GM23338 (cell line): ENCODE results near the gene PNPLA1. TPM values are rescaled to one million over a fixed set of nuclear protein-coding genes. Genes with fewer than 3 reads are reported as not detected.

ENCODE experiments used
- ATAC-seq: fragments of 200-7000 bp; cut with Tn5 transposase; 3 replicates; pipeline ENCODE4 v1.9.1; 2020
- DNase-seq: peaks from one replicate; pipeline ENCODE4 v3.0.0-alpha.2; 2015; ENCODE audit warnings: low spot score
- H2AFZ ChIP-seq: fragments of 200-600 bp; sonication (generic); 2 replicates; pipeline ENCODE4 v1.8.0; 2016; ENCODE audit warnings: antibody characterized with exemption, mild to moderate bottlenecking, moderate library complexity
- H3F3A ChIP-seq: fragments of 200-600 bp; sonication (generic); replicated peaks from 2 replicates; pipeline ENCODE4 v1.8.0; 2017; ENCODE audit warnings: antibody characterized with exemption, mixed run types, low read depth
- H3K27ac ChIP-seq: fragments of 200-600 bp; sonication (generic); 2 replicates; pipeline ENCODE4 v1.6.1; 2016; ENCODE audit warnings: low read depth
- H3K27me3 ChIP-seq: fragments of 200-600 bp; sonication (generic); 2 replicates; pipeline ENCODE4 v1.8.0; 2016; ENCODE audit warnings: mild to moderate bottlenecking, mixed run types, moderate library complexity; ENCODE audit not compliant: insufficient read depth
- H3K36me3 ChIP-seq: fragments of 200-600 bp; sonication (generic); 2 replicates; pipeline ENCODE4 v1.8.0; 2016; ENCODE audit warnings: mild to moderate bottlenecking; ENCODE audit not compliant: insufficient read depth
- H3K4me1 ChIP-seq: fragments of 200-600 bp; sonication (generic); 2 replicates; pipeline ENCODE4 v1.8.0; 2016; ENCODE audit warnings: mild to moderate bottlenecking, moderate library complexity; ENCODE audit not compliant: insufficient read depth
- H3K4me2 ChIP-seq: fragments of 200-600 bp; sonication (generic); 2 replicates; pipeline ENCODE4 v1.7.1; 2017; ENCODE audit warnings: mixed run types
- H3K4me3 ChIP-seq: fragments of 200-600 bp; sonication (generic); 2 replicates; pipeline ENCODE4 v1.6.1; 2016; ENCODE audit warnings: mixed run types
- H3K79me2 ChIP-seq: fragments of 200-600 bp; sonication (generic); replicated peaks from 2 replicates; pipeline ENCODE4 v1.8.0; 2017; ENCODE audit warnings: mild to moderate bottlenecking; ENCODE audit not compliant: insufficient read depth
- H3K9me2 ChIP-seq: fragments of 200-600 bp; sonication (generic); 2 replicates; pipeline ENCODE4 v1.8.0; 2017; ENCODE audit not compliant: insufficient read depth
- H4K20me1 ChIP-seq: fragments of 200-600 bp; sonication (generic); replicated peaks from 2 replicates; pipeline ENCODE4 v1.8.0; 2017; ENCODE audit warnings: mild to moderate bottlenecking; ENCODE audit not compliant: insufficient read depth
- H3K27ac Mint-ChIP-seq: 2 replicates; pipeline ENCODE4 v1.8.0; 2020; ENCODE audit warnings: inconsistent platforms, mild to moderate bottlenecking, moderate library complexity, mixed read lengths
- H3K27me3 Mint-ChIP-seq: 3 replicates; pipeline ENCODE4 v1.8.0; 2022; ENCODE audit warnings: low read depth, mild to moderate bottlenecking, moderate library complexity, mixed read lengths, inconsistent platforms; ENCODE audit not compliant: insufficient read depth, poor library complexity
- H3K36me3 Mint-ChIP-seq: 3 replicates; pipeline ENCODE4 v1.8.0; 2021; ENCODE audit warnings: low read depth, mild to moderate bottlenecking, inconsistent platforms, moderate library complexity, mixed read lengths
- H3K4me1 Mint-ChIP-seq: 3 replicates; pipeline ENCODE4 v1.8.0; 2020; ENCODE audit warnings: mild to moderate bottlenecking, inconsistent platforms, mixed read lengths
- H3K4me3 Mint-ChIP-seq: 3 replicates; pipeline ENCODE4 v1.8.0; 2021; ENCODE audit warnings: moderate library complexity, mild to moderate bottlenecking, inconsistent platforms, mixed read lengths
- H3K9me3 Mint-ChIP-seq: 3 replicates; pipeline ENCODE4 v1.8.0; 2020; ENCODE audit warnings: moderate library complexity, mild to moderate bottlenecking, inconsistent platforms, mixed read lengths
- CREB1 ChIP-seq: fragments of 250-450 bp; sonication (Bioruptor Pico); IDR thresholded peaks from 2 replicates; pipeline ENCODE4 v1.5.0; 2020; ENCODE audit warnings: low read depth, mild to moderate bottlenecking, moderate library complexity
- CTCF ChIP-seq, 2 experiments: fragments of 200-600 bp in 1 of 2; sonication (generic) in 1 of 2; conservative IDR thresholded peaks; 2 replicates each; pipeline versions ENCODE4 v1.5.1 to v1.6.1; 2016 to 2017; ENCODE audit warnings: antibody characterized with exemption in 2 of 2, low read depth in 2 of 2, mild to moderate bottlenecking in 2 of 2, moderate library complexity in 1 of 2
- ETS1 ChIP-seq: IDR thresholded peaks from 2 replicates; pipeline ENCODE4 v1.6.1; 2016; ENCODE audit warnings: antibody characterized with exemption
- EZH2phosphoT487 ChIP-seq: fragments of 200-600 bp; sonication (generic); IDR thresholded peaks from one replicate; pipeline ENCODE4 v1.8.1; 2018; ENCODE audit warnings: antibody characterized with exemption; ENCODE audit not compliant: unreplicated experiment
- JUNB ChIP-seq: IDR thresholded peaks from one replicate; pipeline ENCODE4 v1.6.1; 2016; ENCODE audit warnings: antibody characterized with exemption; ENCODE audit not compliant: unreplicated experiment
- NANOG ChIP-seq: IDR thresholded peaks from 2 replicates; pipeline ENCODE4 v1.6.1; 2016; ENCODE audit warnings: antibody characterized with exemption, borderline replicate concordance
- ZNF331 ChIP-seq: fragments of 250-450 bp; sonication (Bioruptor Pico); IDR thresholded peaks from 2 replicates; pipeline ENCODE4 v1.5.0; 2020; ENCODE audit warnings: low read depth, mild to moderate bottlenecking, moderate library complexity
- ZNF462 ChIP-seq: fragments of 250-450 bp; sonication (Bioruptor Pico); IDR thresholded peaks from 2 replicates; pipeline ENCODE4 v1.5.0; 2020; ENCODE audit warnings: mild to moderate bottlenecking, moderate library complexity
- polyA plus RNA-seq: library from polyadenylated mRNA; unstranded; fragments of >200 nt; fragmentation: Nextera tagmentation; extraction: Ambion mirVana; gene quantifications from 2 replicates; pipeline ENCODE4 v1.2.1, GENCODE V29; 2016
- total RNA-seq: library from RNA; depleted of rRNA; stranded (reverse); fragments of >200 nt; shearing (Covaris generic); gene quantifications from 2 replicates; pipeline ENCODE4 v1.2.3, GENCODE V29; 2014

The PNPLA1 gene
- total and polyA plus RNA-seq, 2 experiments from 2014 or later, result not detected

- ATAC-seq (peak; percentile 67), DNase-seq (peak; percentile 83)
- Mint-ChIP-seq H3K9me3 (no peaks in the 10 kb centered on the region), H3K36me3 (no peaks in the 10 kb centered on the region), H3K4me1 (peaks cover 45% of the 10 kb centered on the region), H3K27me3 (peaks cover 3% of the 10 kb centered on the region), H3K27ac (0 out of 2 replicates have a peak overlapping the region, but pooled peaks have one; percentile 13), H3K4me3 (no peak overlapping the region)
- TF ChIP-seq EZH2phosphoT487 (no peak), CTCF (conservative IDR thresholded peaks at IDR 0.05; ENCODE audit: low read depth in 2 of 2) (no peak), NANOG (no peak), ZNF462 (CRISPR knock-in tag) (no peak), ZNF331 (CRISPR knock-in tag) (no peak), CREB1 (CRISPR knock-in tag) (no peak), JUNB (no peak), ETS1 (no peak)
- H3K27ac ChIP-seq, result peak overlapping the region; percentile 83
- 0 out of 2 replicates have a peak, but pooled peaks cover 6% of the 10 kb centered on the region for H3K9me2 ChIP-seq
- no peaks in the 10 kb centered on the region for H3K27me3 ChIP-seq
- H4K20me1 ChIP-seq, result no peaks in the 10 kb centered on the region
- H3K4me1 ChIP-seq, result peaks cover 22% of the 10 kb centered on the region
- no peaks in the 10 kb centered on the region for H3K79me2 ChIP-seq
- no peaks in the 10 kb centered on the region for H3K36me3 ChIP-seq
- peak overlapping the region; percentile 33 for H3K4me2 ChIP-seq
- 0 out of 2 replicates have a peak, but pooled peaks cover 3% of the 10 kb centered on the region for H3F3A ChIP-seq
- H2AFZ ChIP-seq, result peak overlapping the region; percentile 34
- H3K4me3 ChIP-seq, result no peak overlapping the region
Observed at GRCh38 chr6:36244641-36245280, 25.1 kb upstream of the PNPLA1 start.
